GM18870 (cell line): ENCODE measurements around the gene BPIFA2.

Experiments
- ATAC-seq: cut with Tn5 transposase; IDR thresholded peaks from one replicate; pipeline ENCODE4 v1.9.1; 2021; ENCODE audit warnings: moderate library complexity; ENCODE audit not compliant: unreplicated experiment

The BPIFA2 gene

DNA sequence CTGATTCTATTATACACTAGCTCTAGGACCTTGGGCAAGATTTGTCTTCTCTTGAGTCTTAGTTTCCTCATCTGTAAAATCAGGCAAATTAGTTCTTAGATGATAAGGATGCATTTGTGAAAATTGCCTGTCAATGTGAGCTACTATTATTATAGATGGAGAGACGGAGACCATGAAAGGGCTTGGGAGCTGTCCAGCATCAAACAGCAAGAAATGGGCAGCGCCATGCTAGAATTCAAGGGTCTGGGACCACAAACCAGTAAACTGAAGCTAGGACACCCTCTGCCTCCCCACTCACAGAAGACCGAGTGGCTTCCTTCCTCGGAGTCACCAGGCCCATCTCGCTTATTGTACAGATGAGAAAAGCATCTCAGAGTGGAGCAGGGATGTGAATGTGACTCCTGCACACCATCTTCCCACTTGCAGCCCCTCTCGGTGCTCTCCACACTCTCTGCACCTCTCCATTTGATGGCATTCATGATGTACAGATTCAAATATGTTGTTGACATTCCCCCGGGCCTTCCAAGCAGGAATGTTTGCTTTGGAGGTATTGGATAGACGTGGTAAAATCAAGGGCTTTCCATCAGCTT is 25.0 kb downstream of the BPIFA2 start:
- ATAC-seq: no peak

DNA sequence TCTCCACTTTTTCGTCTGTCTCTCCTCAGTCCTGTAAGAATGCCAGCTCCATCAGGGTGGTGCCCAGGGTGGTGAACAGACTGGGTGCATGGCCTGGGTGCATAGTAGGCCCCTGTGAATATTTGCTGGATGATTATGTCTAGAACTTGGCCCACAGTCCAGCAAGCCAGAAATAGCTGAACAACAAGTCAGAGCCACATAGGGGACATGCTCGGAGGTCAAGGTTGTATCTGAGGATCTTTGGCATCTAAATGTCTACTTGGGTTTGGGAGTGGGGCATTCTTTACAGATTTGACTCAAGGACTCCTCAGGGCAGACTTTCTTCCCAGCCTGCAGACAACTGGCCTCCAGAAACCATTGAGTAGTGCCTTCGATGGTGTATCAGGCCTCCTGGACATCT is 31.1 kb downstream of the BPIFA2 start:
- ATAC-seq: no peak

DNA sequence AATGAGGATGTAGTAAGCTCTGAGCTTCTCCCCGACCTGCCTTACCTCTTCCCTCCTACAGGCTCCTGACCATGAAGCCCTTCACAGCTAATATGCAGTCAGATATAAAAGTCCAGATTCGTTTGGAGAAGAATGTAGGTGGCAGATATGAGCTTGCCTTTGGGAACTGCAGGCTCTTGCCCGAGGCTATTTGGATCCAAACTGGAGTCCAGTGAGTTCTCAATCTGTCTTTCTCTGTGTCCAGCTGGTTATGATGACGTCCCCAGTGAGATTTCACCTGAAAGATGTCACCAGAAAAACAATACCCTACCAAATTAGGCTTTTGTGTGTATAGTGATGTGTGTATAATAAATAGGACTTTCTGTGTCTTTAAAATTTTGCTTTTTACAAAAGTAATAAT is 34.5 kb downstream of the BPIFA2 start:
- no peak for ATAC-seq

DNA sequence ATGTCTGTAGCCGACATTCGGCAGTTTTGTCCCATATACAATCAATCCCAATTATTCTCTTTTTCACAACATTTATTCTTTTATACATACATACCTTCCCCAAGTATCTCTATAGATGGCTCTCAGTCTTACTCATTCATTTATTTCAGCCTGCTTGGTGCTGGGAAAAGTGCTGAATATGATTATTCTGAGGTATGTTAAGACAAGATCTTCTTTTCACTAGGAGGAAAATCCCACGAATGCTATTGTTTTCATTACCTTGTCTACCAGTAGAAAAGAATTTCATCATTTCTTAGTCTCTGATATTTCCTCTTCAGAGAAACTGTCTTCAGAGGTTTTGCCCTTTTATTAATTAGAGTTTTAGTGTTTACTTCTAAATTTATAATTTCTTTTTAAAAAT is 35.5 kb downstream of the BPIFA2 start:
- ATAC-seq: no peak

DNA sequence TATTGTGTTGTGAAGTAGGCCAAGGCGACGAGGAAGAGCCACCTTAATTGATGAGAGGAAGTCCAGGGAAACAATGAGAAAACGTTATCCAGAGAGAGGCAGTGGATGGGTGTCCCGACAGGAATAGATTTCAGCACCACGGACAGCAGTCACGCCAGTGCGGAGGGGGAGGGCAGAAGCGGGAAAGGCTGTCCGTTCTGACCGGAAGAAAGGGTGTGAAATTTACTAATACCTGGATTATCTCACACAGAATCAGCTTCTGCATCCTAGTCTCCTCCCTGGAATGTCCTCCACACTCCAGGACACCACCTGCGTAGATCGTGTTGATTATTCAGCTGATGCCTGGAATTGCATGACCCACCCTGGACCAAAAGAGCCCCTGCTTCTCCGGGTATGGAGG is 41.8 kb downstream of the BPIFA2 start:
- no peak for ATAC-seq

DNA sequence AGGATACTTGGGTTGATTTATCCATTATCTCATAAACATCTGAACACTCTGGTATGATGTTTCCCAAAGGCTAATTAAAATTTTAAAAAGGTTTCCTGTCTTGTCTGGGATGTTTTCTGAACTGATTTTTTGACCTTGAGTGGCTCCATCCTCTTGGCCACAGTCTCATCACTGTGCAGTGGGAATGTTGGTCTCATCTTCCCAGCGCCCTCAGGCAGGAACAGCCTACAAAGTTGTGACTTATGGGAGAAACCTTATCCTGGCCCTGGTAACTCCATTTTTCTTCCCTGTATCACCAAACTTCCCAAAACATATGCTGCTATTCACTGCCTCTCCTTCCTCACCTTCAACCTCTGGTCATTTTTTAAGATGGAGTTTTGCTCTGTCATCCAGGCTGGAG is 42.4 kb downstream of the BPIFA2 start:
- ATAC-seq: no peak

DNA sequence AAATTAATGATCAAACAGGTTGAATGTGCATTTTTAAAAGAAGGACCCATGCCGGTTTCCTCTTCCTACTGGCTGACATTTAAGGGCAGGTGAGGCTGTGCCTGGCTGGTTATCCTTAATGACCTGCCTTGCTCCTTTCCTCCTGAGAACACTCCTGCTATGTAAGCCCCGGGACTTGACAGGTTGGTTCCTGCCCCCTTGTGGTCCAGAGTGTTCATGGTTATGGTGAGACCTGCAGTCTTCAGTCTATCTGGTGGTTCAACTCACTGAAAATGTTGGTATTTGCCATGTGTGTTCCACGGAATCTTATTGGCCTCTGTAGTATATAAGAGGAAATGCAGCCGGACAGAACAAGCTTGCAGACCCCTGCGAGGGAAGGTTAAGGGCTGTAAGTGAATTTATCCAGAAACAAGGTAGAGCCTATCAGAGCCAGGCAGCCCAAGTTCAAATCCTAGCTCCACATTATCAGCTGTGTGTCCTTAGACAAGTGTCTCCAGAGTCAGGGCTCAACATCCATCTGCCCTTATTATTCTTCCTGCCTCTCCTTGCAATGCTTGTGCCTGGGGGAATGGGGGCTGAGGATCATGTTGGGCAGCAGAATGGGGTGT is 44.0 kb downstream of the BPIFA2 start:
- ATAC-seq: no peak

DNA sequence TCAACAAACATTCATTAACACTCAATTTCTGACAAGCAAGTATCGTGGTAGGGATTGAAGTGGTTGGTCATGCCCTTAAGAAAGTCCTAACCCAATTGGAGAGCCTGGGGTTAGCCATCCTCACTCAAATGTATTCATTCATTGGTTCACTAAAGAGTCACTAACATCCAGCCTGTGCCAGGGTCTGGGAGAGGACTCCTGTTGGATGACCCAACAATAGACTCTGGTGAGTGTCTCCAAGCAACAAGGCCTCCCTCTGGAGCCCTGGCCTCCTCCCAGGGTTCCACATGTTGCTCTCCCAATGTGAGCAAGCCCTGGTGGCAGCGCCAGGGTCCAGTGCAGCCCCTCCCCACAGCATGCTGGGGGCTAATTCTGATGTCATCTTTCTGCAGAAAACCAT is 49.1 kb downstream of the BPIFA2 start, which contains the start of gene BPIFA3:
Gene BPIFA3, plus strand, starts transcription at position 301 of the 400 bp plus-strand sequence. CDS start 185 bp downstream, outside the sequence.
- no peak for ATAC-seq

DNA sequence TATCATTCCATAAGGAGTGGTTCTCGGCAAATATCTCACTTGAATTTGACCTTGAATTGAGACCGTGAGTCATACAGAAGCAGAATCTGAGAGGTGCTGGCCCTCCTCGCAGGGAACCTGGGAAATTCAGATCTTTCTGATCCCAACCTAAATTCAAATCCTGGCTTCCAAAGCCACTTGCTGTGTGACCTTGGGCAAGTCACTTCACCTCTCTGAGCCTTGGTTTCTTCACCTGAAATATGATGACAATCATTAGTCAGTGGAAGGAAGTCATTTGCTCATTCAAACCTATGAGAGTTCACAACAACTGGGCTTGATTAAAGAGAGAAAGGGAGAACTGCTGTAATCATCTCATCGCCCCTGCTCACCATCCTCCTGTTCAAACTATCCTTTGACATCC is 56.4 kb downstream of the BPIFA2 start:
- no peak for ATAC-seq

DNA sequence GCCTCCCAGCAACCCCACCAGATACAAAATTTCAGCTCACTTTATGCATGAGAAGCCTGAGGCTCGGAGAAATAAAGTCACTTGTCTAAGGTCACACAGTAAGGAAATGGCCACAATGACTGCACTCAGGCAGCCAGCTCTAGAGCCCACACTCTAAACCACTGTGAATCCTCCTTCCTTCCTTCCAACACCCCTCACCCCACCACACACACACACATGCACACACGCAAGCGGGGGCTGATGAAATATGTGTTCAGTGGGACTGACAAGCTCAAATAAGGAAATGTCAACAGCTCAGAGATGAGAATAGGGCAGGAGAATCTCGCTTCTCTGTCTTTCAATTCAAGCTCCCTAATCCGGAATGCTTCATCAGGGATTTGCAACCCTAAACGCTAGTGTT is 61.9 kb downstream of the BPIFA2 start:
- ATAC-seq: no peak
